Tibial nerve (tissue), 4 donors: ENCODE measurements around the gene FGFR4. TPM values are rescaled to one million over a fixed set of nuclear protein-coding genes. Genes with fewer than 3 reads are reported as not detected.

Experiments used
- DNase-seq, 2 donors: peaks; one replicate each; pipeline ENCODE4 v3.0.0-alpha.2; 2019; ENCODE audit warnings: low spot score in 2 of 2
- H3K27ac ChIP-seq, 4 donors: fragments of 200-600 bp; sonication (generic) in 3 of 4; one replicate each; pipeline ENCODE4 v1.5.1; 2017 to 2019; ENCODE audit warnings: mild to moderate bottlenecking in 1 of 4
- H3K27me3 ChIP-seq, 2 donors: fragments of 200-600 bp; sonication (generic) in 1 of 2; one replicate each; pipeline versions ENCODE4 v1.5.1 to v1.6.0; 2017 to 2019
- H3K36me3 ChIP-seq, 3 donors: fragments of 200-600 bp; sonication (generic); one replicate each; pipeline ENCODE4 v1.5.1; 2018 to 2019
- H3K4me1 ChIP-seq, 4 donors: fragments of 200-600 bp; sonication (generic) in 3 of 4; one replicate each; pipeline ENCODE4 v1.5.1; 2017 to 2019
- H3K4me3 ChIP-seq, 4 donors: fragments of 200-600 bp; sonication (generic) in 3 of 4; one replicate each; pipeline ENCODE4 v1.5.1; 2017 to 2019; ENCODE audit warnings: mild to moderate bottlenecking in 1 of 4, moderate library complexity in 1 of 4
- H3K9me3 ChIP-seq, 4 donors: fragments of 200-600 bp; sonication (generic) in 3 of 4; one replicate each; pipeline ENCODE4 v1.5.1; 2017 to 2019
- CTCF ChIP-seq, 5 experiments: fragments of 200-600 bp in 3 of 5; fragments of 450-650 bp in 2 of 5; sonication (generic) in 3 of 5; IDR thresholded peaks; one replicate each; pipeline ENCODE4 v1.5.1; 2016 to 2019; ENCODE audit warnings: antibody characterized with exemption in 5 of 5, mild to moderate bottlenecking in 3 of 5, moderate library complexity in 2 of 5
- EP300 ChIP-seq, 2 donors: sonication (generic); formaldehyde crosslinking; IDR thresholded peaks; one replicate each; pipeline ENCODE4 v1.6.1; 2017; ENCODE audit warnings: antibody characterized with exemption in 2 of 2, mild to moderate bottlenecking in 1 of 2
- POLR2A ChIP-seq, 2 donors: fragments of 450-650 bp; IDR thresholded peaks; one replicate each; pipeline ENCODE4 v1.6.1; 2017; ENCODE audit warnings: antibody characterized with exemption in 2 of 2, mild to moderate bottlenecking in 2 of 2, moderate library complexity in 2 of 2
- WGBS, 2 donors: methylation state at CpG; one replicate each; pipeline ENCODE4 v1.1.5; 2018; 5-methylcytosine and 5-hydroxymethylcytosine counted together
- total RNA-seq, 4 donors: library from RNA; depleted of rRNA; stranded (reverse); fragments of >200 nt; gene quantifications; one replicate each; pipeline ENCODE4 v1.1.0, GENCODE V29; 2016

The FGFR4 gene
- total RNA-seq, 4 donors from 2014 or later: 3.3 to 60.8 (median 12.1) TPM

- TF ChIP-seq POLR2A (IDR thresholded peaks at IDR 0.05): no peak
- no peak for TF ChIP-seq CTCF (IDR thresholded peaks at IDR 0.05)
- no peak for TF ChIP-seq EP300 (IDR thresholded peaks at IDR 0.05)
Measured at GRCh38 chr5:177117441-177118045, 30.8 kb downstream of the FGFR4 start.

GRCh38 chr5:177122566-177122965 lies 35.9 kb downstream of the FGFR4 start:
- Histone ChIP-seq H3K36me3 (no peaks in the 10 kb centered on the region), H3K4me1 (no peaks in the 10 kb centered on the region), H3K27me3 (no peaks in the 10 kb centered on the region), H3K9me3 (no peaks in the 10 kb centered on the region), H3K4me3 (no peak overlapping the region), H3K27ac (no peak overlapping the region)
- 96 to 98% methylated on average over 5 of the region's 5 CpGs for WGBS, 2 donors
- TF ChIP-seq EP300 (IDR thresholded peaks at IDR 0.05) (no peak), POLR2A (IDR thresholded peaks at IDR 0.05) (no peak), CTCF (IDR thresholded peaks at IDR 0.05) (no peak)
- DNase-seq: no peak

More at GRCh38 chr5:177117441-177118045, 30.8 kb downstream of the FGFR4 start:
- Histone ChIP-seq H3K27ac (peak overlapping the region; percentile 71 to 95 (median 78)), H3K9me3 (no peaks in the 10 kb centered on the region), H3K4me3 (no peak overlapping the region), H3K36me3 (no peaks in the 10 kb centered on the region), H3K27me3 (no peaks in the 10 kb centered on the region), H3K4me1 (peaks cover 0 to 35% (median 17%) of the 10 kb centered on the region in 4 donors)
- DNase-seq: no peak
- WGBS, 2 donors: 95 to 96% methylated on average over 30 of the region's 30 CpGs

- TF ChIP-seq EP300 (IDR thresholded peaks at IDR 0.05): no peak
- TF ChIP-seq POLR2A (IDR thresholded peaks at IDR 0.05): no peak
- no peak for TF ChIP-seq CTCF (IDR thresholded peaks at IDR 0.05)
- WGBS, 2 donors: 89 to 90% methylated on average over 15 of the region's 15 CpGs
- Histone ChIP-seq H3K27ac (no peak overlapping the region), H3K27me3 (no peaks in the 10 kb centered on the region), H3K4me3 (no peak overlapping the region), H3K36me3 (no peaks in the 10 kb centered on the region), H3K4me1 (peaks cover 0 to 3% (median 0%) of the 10 kb centered on the region in 4 donors), H3K9me3 (no peaks in the 10 kb centered on the region)
- DNase-seq: no peak
Measured at GRCh38 chr5:177123789-177124485, 37.2 kb downstream of the FGFR4 start.

- no peaks in the 10 kb centered on the region for H3K9me3 ChIP-seq
- no peak for DNase-seq
- TF ChIP-seq POLR2A (IDR thresholded peaks at IDR 0.05) (no peak), CTCF (IDR thresholded peaks at IDR 0.05) (no peak), EP300 (IDR thresholded peaks at IDR 0.05) (no peak)
- peaks cover 0 to 3% (median 0%) of the 10 kb centered on the region in 4 donors for H3K4me1 ChIP-seq
- 68 to 80% methylated on average over 4 of the region's 4 CpGs for WGBS, 2 donors
- H3K27ac ChIP-seq: no peak overlapping the region
- no peak overlapping the region for H3K4me3 ChIP-seq
- no peaks in the 10 kb centered on the region for H3K36me3 ChIP-seq
- H3K27me3 ChIP-seq: no peaks in the 10 kb centered on the region
Measured at GRCh38 chr5:177124486-177124991, 37.8 kb downstream of the FGFR4 start.

- Histone ChIP-seq H3K27ac (no peak overlapping the region), H3K9me3 (no peaks in the 10 kb centered on the region), H3K4me1 (peaks cover 0 to 4% (median 0%) of the 10 kb centered on the region in 4 donors), H3K4me3 (no peak overlapping the region), H3K27me3 (no peaks in the 10 kb centered on the region), H3K36me3 (no peaks in the 10 kb centered on the region)
- no peak for TF ChIP-seq CTCF (IDR thresholded peaks at IDR 0.05)
- no peak for TF ChIP-seq POLR2A (IDR thresholded peaks at IDR 0.05)
- no peak for TF ChIP-seq EP300 (IDR thresholded peaks at IDR 0.05)
- WGBS, 2 donors: 56 to 80% methylated on average over 1 of the region's 1 CpG
- no peak for DNase-seq
Measured at GRCh38 chr5:177126771-177127170, 40.1 kb downstream of the FGFR4 start.
